Skin of body (tissue), 2 donors: ENCODE measurements around the gene CNR1. TPM values are rescaled to one million over a fixed set of nuclear protein-coding genes. Genes with fewer than 3 reads are reported as not detected.
"Not testable (repeated sequence)": the region's sequence is repeated elsewhere in the genome, so short reads cannot be mapped to it uniquely, and the experiment has no call there.

Source experiments
- DNase-seq: peaks from one replicate; lab custom pipeline; 2025; lab: John Stamatoyannopoulos, UW
- total RNA-seq: library from RNA; depleted of rRNA; stranded (reverse); fragments of >200 nt; gene quantifications from one replicate; pipeline ENCODE4 v1.2.3, GENCODE V29; 2014

The CNR1 gene
- total RNA-seq: 1.8 TPM

- DNase-seq: no peak
Measured at GRCh38 chr6:88165844-88166492, at the start of gene CNR1. Gene CNR1, minus strand, starts transcription at chr6:88166347. Its CDS starts 21,073 bp downstream, at chr6:88145274.

DNA sequence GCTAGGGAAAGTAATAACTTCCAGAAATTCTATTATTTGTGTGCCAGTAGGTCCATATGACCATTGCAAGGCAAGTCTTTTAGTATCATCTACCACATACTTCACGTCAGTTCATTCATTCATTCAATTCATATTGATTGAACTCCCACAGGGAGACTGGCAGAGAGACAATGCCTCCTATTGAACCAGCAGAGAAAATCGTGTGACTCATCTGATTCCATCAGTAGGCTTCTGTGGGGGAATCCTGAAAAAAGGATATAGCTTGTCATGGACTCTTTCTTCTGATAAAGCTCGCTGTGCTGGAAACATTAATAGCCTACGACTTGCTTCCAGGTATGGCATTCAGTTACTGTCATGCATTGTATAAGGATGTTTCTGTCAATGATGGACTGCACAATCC is 45.3 kb upstream of the CNR1 start:
- DNase-seq: no peak

- no peak for DNase-seq
Measured at GRCh38 chr6:88209301-88209700, 43.2 kb upstream of the CNR1 start.

- DNase-seq: no peak
Measured at GRCh38 chr6:88208726-88209125, 42.6 kb upstream of the CNR1 start.

GRCh38 chr6:88201734-88202133 is 35.6 kb upstream of the CNR1 start:
- DNase-seq: not testable (repeated sequence)

GRCh38 chr6:88184921-88185320 is 18.8 kb upstream of the CNR1 start:
- DNase-seq: no peak

DNA sequence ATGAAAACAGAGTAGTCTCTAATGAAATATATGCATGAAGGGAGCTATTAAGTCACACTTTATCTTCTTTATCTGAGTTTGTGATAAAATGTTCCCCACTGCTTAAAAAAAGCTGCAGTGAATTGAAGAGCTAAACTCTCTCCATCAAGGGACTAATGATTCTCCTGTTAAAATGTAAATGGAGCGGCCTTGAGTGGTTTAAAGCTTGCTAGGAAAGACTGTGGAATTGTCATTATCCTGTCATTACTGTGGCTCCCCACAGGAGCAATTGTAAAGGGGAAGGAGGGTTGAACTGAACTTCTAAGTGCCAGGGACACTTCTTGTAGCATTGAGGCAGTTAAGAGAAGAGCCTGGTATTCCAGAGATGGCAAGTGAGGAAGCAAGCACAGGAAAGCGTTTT is 17.3 kb upstream of the CNR1 start:
- no peak for DNase-seq

GRCh38 chr6:88179692-88180091 is 13.5 kb upstream of the CNR1 start:
- no peak for DNase-seq

DNA sequence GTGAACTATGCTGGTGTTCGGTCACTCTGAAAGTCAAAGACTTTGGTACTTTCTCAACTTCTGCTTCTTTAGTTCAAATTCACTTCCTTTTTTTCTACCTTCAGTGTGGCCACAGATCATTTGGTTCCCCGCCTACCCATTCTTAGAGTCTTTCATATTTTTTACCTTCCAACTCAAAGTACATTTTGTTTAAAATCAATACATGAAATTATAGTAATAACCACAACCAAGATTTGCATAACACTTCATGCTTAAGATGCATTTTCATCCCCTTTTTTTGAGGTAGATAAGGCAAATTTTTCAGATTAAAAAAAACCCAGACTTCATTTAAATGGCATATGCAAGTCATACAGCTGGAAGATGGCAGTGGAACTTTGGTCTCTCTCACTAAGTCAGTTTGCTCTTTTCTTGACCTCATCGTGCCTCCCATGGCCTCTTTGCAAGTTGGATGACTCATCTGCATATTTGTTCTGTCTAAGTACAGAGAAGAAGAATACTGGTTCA is 11.9 kb upstream of the CNR1 start:
- DNase-seq: no peak

GRCh38 chr6:88174906-88175305 is 8.8 kb upstream of the CNR1 start:
- no peak for DNase-seq

- no peak for DNase-seq
Measured at GRCh38 chr6:88171312-88171711, 5.2 kb upstream of the CNR1 start.

- no peak for DNase-seq
Measured at GRCh38 chr6:88168362-88168761, 2.2 kb upstream of the CNR1 start.

GRCh38 chr6:88167352-88167937 is 1.3 kb upstream of the CNR1 start:
- no peak for DNase-seq

GRCh38 chr6:88166493-88167351 is 575 bp upstream of the CNR1 start:
- no peak for DNase-seq

DNA sequence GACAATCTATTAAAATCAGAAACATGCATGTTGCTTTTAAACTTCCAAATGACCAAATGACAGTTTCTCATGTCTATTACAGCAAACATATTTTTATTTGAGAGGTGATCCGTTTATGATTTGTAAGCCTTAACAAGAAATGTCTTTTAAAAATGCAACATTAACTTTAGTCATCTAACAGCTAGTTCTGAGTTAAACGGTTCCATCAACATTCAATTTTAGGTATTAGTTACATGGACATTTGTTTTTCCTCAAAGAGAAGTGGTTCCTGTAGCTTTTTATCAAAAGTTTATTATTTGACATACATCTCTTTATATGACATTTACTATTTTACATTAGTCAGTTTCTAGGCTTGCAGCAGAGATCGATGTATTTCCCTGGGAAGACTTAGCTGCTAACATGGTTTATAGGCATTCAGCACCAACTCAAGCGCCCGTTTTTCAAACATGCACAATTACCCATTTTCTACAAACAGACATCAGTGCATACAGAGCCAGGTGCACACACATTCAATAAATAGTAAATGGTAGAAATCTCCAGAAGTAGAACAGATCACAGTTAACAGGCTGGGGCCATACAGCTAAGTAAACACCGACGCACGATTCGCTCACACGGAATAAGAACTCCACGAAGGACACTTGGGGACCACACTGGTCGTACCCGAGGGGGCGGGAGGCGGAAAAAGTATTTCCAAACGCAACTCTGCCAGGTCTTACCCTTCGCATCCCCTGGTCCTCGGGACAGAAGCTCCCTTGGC is 882 bp downstream of the CNR1 start:
- DNase-seq: no peak

- no peak for DNase-seq
Measured at GRCh38 chr6:88164061-88164460, 2.1 kb downstream of the CNR1 start.

DNA sequence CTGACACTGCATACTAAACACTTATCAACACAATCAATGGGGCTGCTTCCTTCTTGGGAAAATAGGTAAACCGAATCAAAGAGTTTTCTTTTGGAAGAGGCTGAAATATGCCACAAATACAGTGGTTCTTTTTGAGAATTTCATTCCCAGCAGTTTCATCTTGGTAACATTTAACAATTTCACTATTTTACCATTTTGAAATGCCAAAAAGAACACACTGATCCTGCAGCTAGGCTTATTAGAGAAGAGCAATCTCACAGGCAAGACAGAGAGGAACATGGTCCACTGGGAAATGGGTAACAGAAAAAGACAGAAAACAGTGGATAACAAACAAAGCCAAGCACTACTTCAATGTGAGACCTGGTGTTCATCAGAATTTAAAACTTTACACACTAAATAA is 2.5 kb downstream of the CNR1 start:
- no peak for DNase-seq

GRCh38 chr6:88161940-88162339 is 4.2 kb downstream of the CNR1 start:
- no peak for DNase-seq

- DNase-seq: no peak
Measured at GRCh38 chr6:88157106-88157505, 9.0 kb downstream of the CNR1 start.

GRCh38 chr6:88145298-88145963 is 20.7 kb downstream of the CNR1 start:
- no peak for DNase-seq
